PC-3 (cell line): ENCODE results near the gene DIPK2B.

Experiments used
- CTCF ChIP-seq: fragments of 300-600 bp; sonication (generic); conservative IDR thresholded peaks from 2 replicates; pipeline ENCODE4 v1.5.1; 2017; ENCODE audit warnings: antibody characterized with exemption, low read depth, mild to moderate bottlenecking, low read length
- EZH2 ChIP-seq: fragments of 300-600 bp; sonication (generic); IDR thresholded peaks from one replicate; pipeline ENCODE4 v1.6.1; 2017; ENCODE audit warnings: antibody characterized with exemption, mild to moderate bottlenecking, low read length; ENCODE audit not compliant: unreplicated experiment
- EZH2phosphoT487 ChIP-seq: fragments of 300-600 bp; sonication (generic); IDR thresholded peaks from 2 replicates; pipeline ENCODE4 v1.6.1; 2018; ENCODE audit warnings: mild to moderate bottlenecking, antibody characterized with exemption, low read length, borderline replicate concordance

GRCh38 chrX:45230410-45230809, 29.7 kb upstream of the DIPK2B start:
- TF ChIP-seq CTCF (no peak), EZH2 (no peak), EZH2phosphoT487 (no peak)
